H1 (cell line): ENCODE results near the gene DTX2. TPM values are rescaled to one million over a fixed set of nuclear protein-coding genes. Genes with fewer than 3 reads are reported as not detected.
"Not testable (repeated sequence)": the region's sequence is repeated elsewhere in the genome, so short reads cannot be mapped to it uniquely, and the experiment has no call there.

Experiments used
- CTCF ChIA-PET: fragments of 300-600 bp; sonication (Branson Sonifier 250); formaldehyde crosslinking; loops from one replicate; lab custom pipeline; 2021; ENCODE audit not compliant: partially characterized antibody; lab: Charles Lee
- POLR2A ChIA-PET: fragments of 300-600 bp; sonication (Branson Sonifier 250); formaldehyde crosslinking; loops from one replicate; lab custom pipeline; 2021; ENCODE audit warnings: inconsistent platforms; ENCODE audit not compliant: partially characterized antibody; lab: Charles Lee
- DNase-seq, 2 experiments: peaks; one replicate each; pipeline versions ENCODE4 v3.0.0 to v3.0.0-alpha.2; 2010 to 2022; ENCODE audit warnings: low spot score in 2 of 2, low read depth in 1 of 2, mixed read lengths in 1 of 2
- FAIRE-seq: peaks from 2 replicates; lab custom pipeline; 2011; peaks lifted over from hg19 to GRCh38; lab: Jason Lieb, UNC
- H2AFZ ChIP-seq: 2 replicates; pipeline ENCODE4 v1.8.1; 2012; ENCODE audit warnings: low read length, inconsistent platforms
- H2AK5ac ChIP-seq: 2 replicates; pipeline ENCODE4 v1.6.1; 2013; ENCODE audit warnings: low read depth, low read length
- H2BK120ac ChIP-seq: replicated peaks from 2 replicates; pipeline ENCODE3; 2013; ENCODE audit warnings: low read depth, low read length, inconsistent platforms
- H2BK12ac ChIP-seq: 2 replicates; pipeline ENCODE4 v1.6.1; 2013; ENCODE audit warnings: low read depth, low read length
- H2BK15ac ChIP-seq: 2 replicates; pipeline ENCODE4 v1.6.1; 2013; ENCODE audit warnings: low read length
- H2BK20ac ChIP-seq: 2 replicates; pipeline ENCODE4 v1.6.1; 2013; ENCODE audit warnings: low read length
- H2BK5ac ChIP-seq: 2 replicates; pipeline ENCODE4 v1.6.1; 2013; ENCODE audit warnings: low read depth, low read length
- H3K14ac ChIP-seq: 2 replicates; pipeline ENCODE4 v1.6.1; 2013; ENCODE audit warnings: inconsistent platforms; ENCODE audit not compliant: insufficient read length
- H3K18ac ChIP-seq: 2 replicates; pipeline ENCODE4 v1.6.1; 2013; ENCODE audit warnings: low read length; ENCODE audit errors: extremely low read depth
- H3K23ac ChIP-seq: 2 replicates; pipeline ENCODE4 v1.6.1; 2013; ENCODE audit warnings: inconsistent platforms; ENCODE audit not compliant: insufficient read length
- H3K23me2 ChIP-seq: 2 replicates; pipeline ENCODE4 v1.6.1; 2013; ENCODE audit warnings: low read depth, low read length
- H3K27ac ChIP-seq: 2 replicates; pipeline ENCODE4 v1.6.1; 2011; ENCODE audit warnings: low read depth, low read length, inconsistent platforms
- H3K27me3 ChIP-seq, 4 experiments: replicated peaks in 1 of 4; 1 replicate in 1 of 4; 2 replicates in 3 of 4; pipeline versions ENCODE4 v1.6.1 to v1.8.1; 2011 to 2013; ENCODE audit warnings: low read length in 3 of 4, mild to moderate bottlenecking in 3 of 4, inconsistent platforms in 2 of 4, mixed read lengths in 2 of 4, moderate library complexity in 1 of 4; ENCODE audit not compliant: control insufficient read depth in 3 of 4, insufficient read depth in 3 of 4; ENCODE audit errors: extremely low read depth in 1 of 4
- H3K36me3 ChIP-seq, 4 experiments: 2 replicates each; pipeline versions ENCODE4 v1.6.1 to v1.8.1; 2011 to 2013; ENCODE audit warnings: mild to moderate bottlenecking in 4 of 4, low read length in 3 of 4, moderate library complexity in 2 of 4, control low read depth in 1 of 4, inconsistent platforms in 1 of 4; ENCODE audit not compliant: insufficient read depth in 4 of 4, control insufficient read depth in 2 of 4
- H3K4ac ChIP-seq: replicated peaks from 2 replicates; pipeline ENCODE3; 2013; ENCODE audit warnings: low read length, low read depth, mixed read lengths, inconsistent platforms; ENCODE audit not compliant: insufficient read length
- H3K4me1 ChIP-seq, 4 experiments: replicated peaks in 1 of 4; 1 replicate in 1 of 4; 2 replicates in 3 of 4; pipeline versions ENCODE4 v1.6.1 to v1.8.1; 2011 to 2013; ENCODE audit warnings: low read length in 3 of 4, inconsistent platforms in 2 of 4, mixed read lengths in 1 of 4; ENCODE audit not compliant: insufficient read depth in 4 of 4, control insufficient read depth in 3 of 4
- H3K4me2 ChIP-seq, 2 experiments: 2 replicates each; pipeline versions ENCODE4 v1.6.1 to v1.8.1; 2011 to 2013; ENCODE audit warnings: low read depth in 2 of 2, low read length in 2 of 2, control low read depth in 1 of 2, inconsistent platforms in 1 of 2, mild to moderate bottlenecking in 1 of 2; ENCODE audit not compliant: insufficient read depth in 1 of 2
- H3K4me3 ChIP-seq, 4 experiments: fragments of 200-600, 300-600 bp in 1 of 4; sonication (generic), shearing (Covaris generic), sonication (Bioruptor Twin) in 1 of 4; 2 replicates each; pipeline versions ENCODE4 v1.5.1 to v1.8.1; 2011 to 2016; ENCODE audit warnings: low read length in 4 of 4, low read depth in 3 of 4, control low read depth in 2 of 4, inconsistent platforms in 2 of 4, mild to moderate bottlenecking in 2 of 4, mixed read lengths in 1 of 4, moderate library complexity in 1 of 4; ENCODE audit not compliant: insufficient read depth in 2 of 4; ENCODE audit errors: extremely low read depth in 1 of 4
- H3K56ac ChIP-seq: replicated peaks from 2 replicates; pipeline ENCODE3; 2013; ENCODE audit warnings: low read depth, mild to moderate bottlenecking, mixed read lengths, low read length, inconsistent platforms; ENCODE audit not compliant: insufficient read length
- H3K79me1 ChIP-seq: 2 replicates; pipeline ENCODE4 v1.6.1; 2013; ENCODE audit warnings: low read depth, low read length, control low read depth
- H3K79me2 ChIP-seq, 2 experiments: 2 replicates each; pipeline versions ENCODE4 v1.6.1 to v1.8.1; 2012 to 2013; ENCODE audit warnings: low read length in 2 of 2, mild to moderate bottlenecking in 2 of 2, inconsistent platforms in 1 of 2; ENCODE audit not compliant: insufficient read depth in 2 of 2, control insufficient read depth in 1 of 2
- H3K9ac ChIP-seq, 4 experiments: replicated peaks in 1 of 4; 1 replicate in 1 of 4; 2 replicates in 3 of 4; pipeline versions ENCODE4 v1.6.1 to v1.8.1; 2011 to 2013; ENCODE audit warnings: low read depth in 3 of 4, low read length in 3 of 4, control low read depth in 2 of 4, mild to moderate bottlenecking in 2 of 4, moderate library complexity in 2 of 4, inconsistent platforms in 1 of 4; ENCODE audit errors: extremely low read depth in 1 of 4
- H3K9me3 ChIP-seq, 2 experiments: 2 replicates each; pipeline versions ENCODE4 v1.6.1 to v1.8.1; 2012 to 2013; ENCODE audit warnings: mild to moderate bottlenecking in 2 of 2, moderate library complexity in 2 of 2, control low read depth in 1 of 2, inconsistent platforms in 1 of 2, low read depth in 1 of 2, low read length in 1 of 2, mixed read lengths in 1 of 2; ENCODE audit not compliant: insufficient read depth in 2 of 2
- H4K20me1 ChIP-seq, 2 experiments: replicated peaks in 1 of 2; 2 replicates each; pipeline versions ENCODE3 to v1.8.1; 2011 to 2013; ENCODE audit warnings: inconsistent platforms in 2 of 2, low read length in 2 of 2, mild to moderate bottlenecking in 1 of 2; ENCODE audit not compliant: insufficient read depth in 2 of 2, control insufficient read depth in 1 of 2
- H4K5ac ChIP-seq: 2 replicates; pipeline ENCODE4 v1.6.1; 2013; ENCODE audit warnings: low read length, low read depth, mixed read lengths, inconsistent platforms; ENCODE audit not compliant: insufficient read length
- H4K8ac ChIP-seq: 2 replicates; pipeline ENCODE4 v1.8.0; 2013; ENCODE audit warnings: mild to moderate bottlenecking, moderate library complexity, low read length, inconsistent platforms; ENCODE audit not compliant: insufficient read depth; ENCODE audit errors: extremely low read depth
- H4K91ac ChIP-seq: replicated peaks from 2 replicates; pipeline ENCODE3; 2013; ENCODE audit warnings: low read length, mixed read lengths, inconsistent platforms; ENCODE audit not compliant: insufficient read length
- WGBS, 2 experiments: shearing (Covaris generic) in 1 of 2; methylation state at CpG; one replicate each; pipeline versions ENCODE4 v1.1.6 to v1.1.7; 2013 to 2015; ENCODE audit warnings: low lambda C conversion rate in 2 of 2, mixed read lengths in 2 of 2, inconsistent platforms in 1 of 2, low coverage in 1 of 2, missing lambda C conversion rate in 1 of 2; ENCODE audit not compliant: insufficient replicate concordance in 2 of 2, insufficient coverage in 1 of 2, insufficient read length in 1 of 2; ENCODE audit errors: extremely low coverage in 1 of 2, missing lambda C conversion rate in 1 of 2; 5-methylcytosine and 5-hydroxymethylcytosine counted together
- polyA plus RNA-seq, 7 experiments: library from polyadenylated mRNA; depleted of rRNA in 3 of 7; stranded (reverse) in 5 of 7; unstranded in 2 of 7; fragments of >200 nt in 5 of 7; fragments of 200-250 nt in 2 of 7; gene quantifications; 1 replicate in 5 of 7; 2 replicates in 1 of 7; 4 replicates in 1 of 7; pipeline versions ENCODE4 v1.2.1 to v1.2.3, GENCODE V29; 2011 to 2013; ENCODE audit warnings: missing spikeins in 2 of 7, mixed read lengths in 2 of 7
- total RNA-seq: library from RNA; stranded (reverse); fragmentation: NEBNext Ultra II Directional; extraction: Animal tissue kit (Norgen Biotek cat#: 25700); gene quantifications from 2 replicates; pipeline ENCODE4 v1.2.1, GENCODE V29; 2021

DTX2 gene
- total and polyA plus RNA-seq, 2 of the 8 experiments (the other 6 are each of a cell fraction or from before 2014, with no cell fraction given), result 37.4 to 59.1 TPM

DNA sequence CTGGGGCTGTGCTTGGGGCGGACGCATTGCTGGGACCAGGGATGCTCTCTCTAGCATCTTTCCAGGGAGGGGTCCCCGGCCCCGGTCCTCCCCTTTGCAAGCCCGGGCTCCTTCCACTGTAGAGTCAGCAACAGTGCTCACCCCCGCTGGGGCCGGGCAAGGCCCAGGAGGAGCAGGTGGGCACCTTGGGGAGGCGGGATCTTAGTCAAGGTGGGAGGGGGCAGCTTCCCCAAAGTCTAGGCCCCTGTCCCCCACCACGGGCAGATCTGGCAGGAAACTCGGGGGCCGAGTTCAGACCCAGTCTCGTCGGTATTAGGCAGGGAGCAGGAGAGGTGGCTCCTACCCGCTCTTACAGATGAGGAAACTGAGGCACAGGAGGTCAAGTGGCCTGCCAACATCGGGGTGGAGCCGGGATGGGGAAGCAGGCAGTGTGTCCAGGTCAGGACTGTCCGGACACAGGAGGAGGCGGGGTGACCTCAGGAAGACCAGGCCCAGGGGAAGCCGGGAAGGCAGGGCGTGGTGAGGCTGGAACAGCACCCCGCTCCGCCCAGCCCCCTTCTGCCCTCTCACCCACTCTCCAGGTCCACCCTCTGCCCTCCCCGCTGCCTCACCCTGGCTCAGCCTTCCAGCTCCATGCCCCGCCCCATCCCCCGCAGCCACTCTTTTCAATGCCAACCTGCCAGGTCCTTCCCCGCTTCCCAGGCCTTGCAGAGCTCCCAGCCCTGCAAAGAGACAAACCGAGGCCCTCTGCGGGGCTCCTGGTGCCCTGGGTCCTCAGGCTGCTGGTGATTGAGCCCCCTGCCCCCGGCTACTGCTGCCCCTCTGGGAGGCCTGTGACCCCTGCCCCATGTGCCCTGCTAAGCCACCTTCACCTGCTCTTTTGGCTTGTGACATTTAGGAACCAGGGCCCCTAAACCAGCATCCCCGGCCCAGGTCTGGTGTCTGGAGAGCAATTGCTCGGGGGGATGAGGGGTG, 50.7 kb downstream of the DTX2 start:
- H3K14ac ChIP-seq, result not testable (repeated sequence)
- 83% methylated on average over 6 of the region's 31 CpGs; no CpG with 5 or more reads in 1 of the 2 experiments for WGBS, 2 experiments

More for the DNA sequence above, 50.7 kb downstream of the DTX2 start:
- H3K23me2 ChIP-seq, H4K20me1 ChIP-seq, H2BK120ac ChIP-seq, H3K4me2 ChIP-seq, H2BK15ac ChIP-seq, H3K27ac ChIP-seq, DNase-seq, H3K36me3 ChIP-seq, H2BK12ac ChIP-seq, H3K56ac ChIP-seq, H2AK5ac ChIP-seq, FAIRE-seq, H4K91ac ChIP-seq, POLR2A ChIA-PET, H2BK5ac ChIP-seq, H3K79me1 ChIP-seq, H3K18ac ChIP-seq, H3K9me3 ChIP-seq, H3K79me2 ChIP-seq, H2AFZ ChIP-seq, H3K23ac ChIP-seq, H4K8ac ChIP-seq, H3K4ac ChIP-seq, H4K5ac ChIP-seq, H2BK20ac ChIP-seq, H3K4me3 ChIP-seq, H3K27me3 ChIP-seq, H3K9ac ChIP-seq: not testable (repeated sequence)
- peaks cover 0 to 17% (median 11%) of the 10 kb centered on the region in 4 experiments; a peak in 6 of 7 replicates for H3K4me1 ChIP-seq
- CTCF ChIA-PET, result interaction anchor here (1.1 to 1.5 kb wide), 2 partner anchors 88 to 175 kb away, joined by 3 to 4 read pairs; no protein-coding TSS in a partner anchor
